GM18520 (cell line): ENCODE data around the gene TMEM200A.

Experiments
- ATAC-seq: cut with Tn5 transposase; IDR thresholded peaks from one replicate; pipeline ENCODE4 v1.9.1; 2021; ENCODE audit not compliant: unreplicated experiment

Gene TMEM200A

DNA sequence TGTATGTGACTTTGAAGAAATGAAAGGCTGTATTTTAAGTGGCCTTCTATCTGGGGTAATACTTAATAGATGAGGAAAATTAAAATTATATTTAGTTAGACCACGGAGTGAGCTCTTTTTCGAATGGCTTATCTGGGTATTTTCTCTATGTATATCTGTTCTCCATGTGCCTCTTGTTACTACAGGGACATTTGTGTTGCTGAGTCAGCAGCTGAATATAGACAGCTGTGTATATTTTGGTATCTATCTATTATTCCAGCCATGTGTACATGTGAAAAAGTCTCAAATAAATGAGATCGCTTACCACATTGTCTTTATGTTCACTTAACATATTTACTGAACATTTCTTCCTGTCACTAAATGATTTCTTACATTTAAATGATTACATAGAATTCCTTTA is 57.2 kb downstream of the TMEM200A start:
- ATAC-seq = no peak

DNA sequence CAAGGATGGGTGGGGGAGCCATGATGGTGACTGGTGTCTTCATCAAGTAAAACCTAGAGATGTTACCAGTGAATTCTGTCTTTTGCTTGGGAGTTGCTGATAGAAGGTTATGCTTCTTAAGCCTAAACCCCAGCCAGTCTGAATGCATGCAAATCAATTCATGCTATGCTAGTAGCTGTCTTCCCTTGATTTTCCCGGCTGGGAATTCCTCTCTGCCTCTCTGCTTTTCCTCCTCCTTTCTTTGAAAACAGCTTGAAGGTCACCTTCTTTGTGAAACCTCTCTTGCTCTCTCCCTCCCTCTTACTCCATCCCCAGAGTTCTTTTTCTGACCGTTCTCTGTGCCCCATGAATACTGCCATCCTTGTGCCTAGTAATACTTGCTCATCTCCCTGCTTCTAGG is 58.9 kb downstream of the TMEM200A start:
- ATAC-seq = no peak

DNA sequence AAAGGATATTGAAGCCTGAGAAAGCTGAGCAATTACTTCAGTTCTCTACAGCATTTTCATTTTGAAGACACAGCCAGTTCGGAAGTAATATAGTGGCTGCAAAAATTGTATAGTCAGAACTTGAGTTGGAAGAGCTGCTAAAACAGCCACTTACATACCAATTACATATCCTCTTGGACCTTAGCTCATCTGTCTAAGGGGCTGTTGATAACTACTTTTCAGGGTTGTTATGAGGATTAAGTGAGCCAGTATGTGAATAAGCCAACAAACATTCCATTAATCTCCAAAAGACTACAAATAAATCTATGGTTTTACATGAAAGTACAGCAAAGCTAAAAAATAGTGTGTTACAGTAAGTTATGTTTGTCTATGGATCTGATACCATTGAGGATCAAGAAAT is 59.7 kb downstream of the TMEM200A start:
- no peak for ATAC-seq

DNA sequence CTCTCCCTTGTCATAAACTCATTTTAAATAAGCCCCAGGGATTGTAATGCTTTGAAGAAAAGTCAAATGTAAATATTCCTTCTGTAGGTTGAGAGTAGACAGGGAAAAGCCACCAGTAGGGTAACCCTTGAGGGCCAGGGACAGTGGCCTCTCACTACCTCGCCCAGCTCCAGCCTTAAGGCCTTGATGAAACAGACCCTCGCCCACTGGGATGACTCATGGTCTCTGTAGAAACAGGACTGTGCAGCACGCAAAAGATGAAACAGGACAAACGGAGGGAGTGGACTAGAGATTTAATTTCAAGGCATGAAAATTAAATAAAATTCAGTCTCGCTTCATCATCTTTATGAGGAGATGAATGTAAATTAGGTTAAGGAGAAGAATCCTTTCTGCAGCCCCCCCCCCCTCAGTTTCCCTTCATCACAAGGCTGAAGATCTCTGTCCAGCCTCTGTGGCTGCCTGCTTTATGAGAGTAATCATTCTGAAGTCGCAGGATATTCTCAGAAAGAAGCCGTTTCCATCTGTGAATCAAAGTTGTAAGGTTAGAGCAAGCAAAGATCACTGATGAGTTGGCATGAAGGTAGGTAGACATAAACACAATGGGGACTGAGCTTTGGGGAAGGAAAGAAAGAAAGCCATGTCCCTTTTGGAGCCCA is 60.4 kb downstream of the TMEM200A start:
- ATAC-seq = no peak

DNA sequence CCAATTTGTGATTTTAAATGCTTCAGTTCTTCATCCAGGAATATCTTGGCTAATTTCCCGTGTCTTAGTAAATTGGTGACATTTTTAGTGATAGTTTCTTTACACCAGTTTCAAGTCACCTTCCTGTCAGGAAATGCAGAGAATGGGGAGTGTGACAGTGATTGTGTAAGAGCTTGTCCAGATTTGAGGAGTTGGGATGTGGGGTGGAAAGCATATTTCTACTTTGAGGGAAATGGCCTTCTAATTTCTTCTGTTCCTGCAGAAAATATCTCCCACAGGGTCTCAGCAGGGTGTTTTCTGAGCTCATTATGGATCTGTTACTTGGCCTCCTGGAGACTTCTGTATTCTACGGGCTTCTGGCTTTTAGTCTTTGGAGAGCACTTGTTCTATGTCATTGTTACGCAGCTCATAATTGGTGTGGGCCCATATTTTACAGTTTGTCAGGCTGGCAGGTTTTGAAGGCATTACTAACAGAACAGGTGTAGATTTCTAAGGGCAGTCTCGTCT is 65.6 kb downstream of the TMEM200A start:
- no peak for ATAC-seq

DNA sequence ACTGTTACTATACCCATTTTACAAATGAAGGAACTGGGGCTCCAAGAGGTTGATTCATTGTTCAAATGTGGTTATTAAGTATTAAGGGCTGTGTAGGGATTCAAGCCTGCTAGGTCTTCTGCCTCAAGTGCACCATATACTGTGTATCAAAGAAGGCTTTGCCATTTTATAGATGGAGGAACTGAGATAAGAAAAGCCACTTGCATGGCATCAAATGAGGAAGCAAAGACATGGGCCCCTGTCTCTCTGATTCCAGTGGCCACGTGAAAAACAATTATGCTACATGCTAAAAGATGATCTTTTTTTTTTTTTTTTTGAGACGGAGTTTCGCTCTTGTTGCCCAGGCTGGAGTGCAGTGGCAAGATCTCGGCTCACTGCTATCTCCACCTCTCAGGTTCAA is 67.0 kb downstream of the TMEM200A start:
- no peak for ATAC-seq

DNA sequence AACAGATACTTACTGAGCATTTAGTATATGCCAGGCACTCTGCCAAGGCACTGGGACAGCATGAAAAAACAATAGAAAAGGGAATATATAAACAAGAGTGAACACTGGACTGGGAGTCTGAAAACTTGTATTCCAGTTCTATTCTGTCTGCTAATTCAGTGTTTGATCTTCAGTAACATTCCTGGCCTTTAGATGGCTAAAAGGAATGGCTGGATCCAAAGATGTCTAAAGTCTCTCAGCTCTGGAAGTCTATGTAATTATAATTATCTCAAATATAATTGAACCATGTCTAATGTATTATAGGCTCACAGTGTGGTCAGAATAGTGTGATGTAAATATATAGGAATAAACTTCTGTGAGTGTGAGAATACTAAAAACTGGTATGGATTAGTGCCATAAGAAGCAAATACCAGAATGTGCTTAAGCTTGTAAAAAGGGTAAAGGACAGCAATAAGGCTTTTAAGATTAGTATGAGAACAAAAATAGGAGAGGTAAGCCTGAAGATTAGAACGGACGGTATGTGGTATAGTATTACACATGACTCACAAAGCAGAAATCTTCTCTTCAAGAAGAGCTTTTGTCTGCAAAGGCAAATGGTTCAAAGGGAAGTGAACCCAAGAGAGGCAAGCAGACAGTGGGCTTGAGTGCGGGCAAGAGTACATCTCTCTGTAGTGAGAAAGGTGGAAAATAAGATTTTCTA is 68.5 kb downstream of the TMEM200A start:
- no peak for ATAC-seq

DNA sequence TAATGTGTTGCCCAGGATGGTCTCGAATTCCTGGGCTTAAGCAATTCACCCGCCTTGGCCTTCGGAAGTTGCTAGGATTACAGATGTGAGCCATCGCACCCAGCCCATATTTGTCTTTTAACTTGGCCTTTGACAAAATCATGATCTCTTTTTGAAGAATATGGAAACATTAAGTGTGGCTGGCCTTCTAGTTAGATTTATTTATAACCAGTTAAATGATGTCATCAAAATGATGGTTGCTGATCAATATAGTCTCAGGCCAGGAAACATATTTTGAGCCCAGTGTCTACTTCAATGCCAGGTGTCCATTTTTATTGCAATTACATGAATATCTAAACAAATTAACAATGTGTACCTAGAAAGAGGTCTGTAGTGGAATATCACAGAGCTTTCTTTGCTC is 69.4 kb downstream of the TMEM200A start:
- ATAC-seq = no peak

DNA sequence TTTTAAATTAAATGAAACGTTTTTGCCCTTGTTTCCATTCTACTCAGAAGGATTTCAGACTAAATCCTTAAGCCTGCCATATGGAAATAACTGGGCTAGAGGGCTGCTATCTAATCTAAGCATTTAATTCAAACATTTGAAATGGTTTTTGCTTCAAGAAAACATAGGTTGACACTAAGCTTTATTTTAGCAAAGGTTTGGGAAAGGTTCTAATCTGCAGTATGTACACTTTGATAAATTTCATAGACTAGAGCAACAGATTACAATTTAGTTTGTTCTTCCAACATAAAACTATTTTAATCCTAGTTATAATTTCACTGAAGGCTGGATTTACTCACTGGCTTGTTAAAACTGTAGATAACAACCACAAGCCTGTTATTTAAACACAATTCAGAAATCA is 72.1 kb downstream of the TMEM200A start:
- no peak for ATAC-seq

DNA sequence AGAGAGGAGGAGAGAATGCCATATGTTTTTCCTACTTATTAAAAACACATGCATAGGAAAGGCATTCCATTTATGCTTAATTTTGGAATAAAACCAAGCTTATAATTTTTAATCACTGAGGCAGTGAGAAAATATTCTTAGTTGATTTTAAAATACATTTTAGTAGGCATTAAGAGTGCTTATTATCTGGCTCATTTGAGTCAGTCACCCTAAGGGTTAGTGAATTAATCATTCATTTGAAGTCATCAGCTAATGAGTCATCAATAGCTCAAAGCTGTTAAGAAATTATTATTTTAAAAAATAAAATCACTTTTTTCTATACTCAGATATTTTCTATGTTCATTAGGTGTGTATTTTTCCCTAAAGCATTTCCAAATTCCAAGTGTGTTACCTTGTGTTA is 81.6 kb downstream of the TMEM200A start:
- ATAC-seq = no peak

DNA sequence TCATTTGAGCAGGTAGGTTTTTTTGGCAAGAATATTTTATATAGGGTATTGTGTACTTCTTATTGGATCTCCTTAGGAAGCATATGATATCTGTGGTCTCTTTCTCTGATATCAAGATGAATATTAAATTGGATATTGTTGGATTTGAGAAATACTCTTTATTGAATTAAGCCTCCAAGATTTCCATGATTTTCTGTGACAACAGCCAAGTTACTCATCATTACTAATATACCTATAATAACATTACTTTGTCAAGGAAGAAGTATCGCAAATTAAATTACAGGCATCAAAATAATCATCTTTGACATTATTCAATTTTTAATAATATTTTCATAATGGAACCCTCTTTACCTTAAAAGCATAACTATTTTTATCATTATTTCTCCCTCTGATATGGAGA is 86.5 kb downstream of the TMEM200A start:
- ATAC-seq = no peak

DNA sequence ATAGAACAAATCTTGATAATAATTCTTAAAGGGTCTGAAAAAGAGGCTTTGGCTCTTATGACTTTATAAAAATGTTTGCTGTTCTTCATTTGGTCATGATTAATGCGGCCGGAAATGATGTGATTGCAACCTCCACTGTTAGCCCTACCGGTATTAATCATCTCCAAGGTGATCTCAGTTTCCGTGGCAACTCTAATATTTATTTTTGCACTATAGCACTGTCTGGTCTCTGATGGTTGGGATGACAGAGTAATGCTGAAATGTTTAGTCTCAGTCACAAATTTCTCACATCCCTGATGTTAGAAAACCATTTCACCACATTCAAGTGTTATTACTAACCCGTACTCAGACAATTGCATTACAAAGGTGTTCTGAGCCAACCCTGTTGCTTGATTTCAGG is 87.4 kb downstream of the TMEM200A start:
- no peak for ATAC-seq

DNA sequence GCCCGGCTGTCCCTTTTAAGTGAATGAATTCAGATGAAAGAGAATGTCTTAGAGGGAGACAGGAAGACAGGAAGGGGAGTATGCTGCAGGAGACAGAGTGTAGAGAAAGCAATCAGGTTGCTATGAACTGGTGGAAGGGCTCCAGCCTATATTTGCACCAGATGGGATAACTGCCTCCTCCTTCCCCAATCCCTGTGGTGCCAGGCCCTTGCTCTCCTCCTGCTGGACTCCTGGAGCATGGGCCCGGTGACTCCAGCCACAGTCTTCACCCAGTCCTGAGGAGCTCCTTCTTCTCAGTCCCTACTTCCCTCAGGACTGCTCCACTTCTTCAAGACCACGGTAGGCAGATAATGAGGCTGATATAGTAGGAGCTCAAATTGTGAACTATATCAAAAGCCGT is 91.8 kb downstream of the TMEM200A start:
- ATAC-seq = no peak

DNA sequence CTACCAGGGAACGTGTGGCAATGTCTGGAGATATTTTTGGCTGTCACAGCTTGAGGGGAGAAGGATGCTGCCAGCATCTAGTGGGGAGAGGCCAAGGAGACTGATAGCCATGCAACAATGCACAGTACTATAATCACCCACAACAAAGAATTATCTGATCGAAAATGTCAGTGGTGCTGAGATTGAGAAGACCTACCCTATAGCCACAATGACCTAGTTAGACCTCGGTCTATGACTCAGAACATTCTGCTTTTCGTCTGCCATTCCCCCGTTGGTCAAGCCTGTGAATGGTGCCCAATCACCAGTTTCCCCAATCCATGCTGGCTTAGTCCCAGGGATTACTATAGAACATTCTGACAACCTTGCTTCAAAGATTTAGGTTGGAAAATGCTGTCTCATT is 93.5 kb downstream of the TMEM200A start:
- no peak for ATAC-seq

DNA sequence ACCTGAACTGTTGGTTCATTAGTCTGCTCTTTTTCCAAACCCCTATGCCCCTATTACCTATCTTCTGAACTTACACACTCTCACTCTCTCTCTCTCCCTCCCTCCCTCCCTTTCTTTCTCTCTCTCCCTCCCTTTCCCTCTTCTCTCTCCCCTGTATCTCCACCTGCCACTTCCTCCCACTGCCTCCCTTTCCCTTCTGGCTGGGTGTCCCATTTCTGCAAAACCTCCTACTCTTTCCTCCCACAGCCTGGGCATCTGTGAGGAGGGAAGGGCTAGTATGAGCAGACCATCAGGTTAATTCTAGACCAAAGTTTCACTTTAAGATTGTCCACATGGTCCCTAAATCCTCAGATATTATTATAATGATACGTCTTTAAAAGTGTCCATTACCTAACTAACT is 95.1 kb downstream of the TMEM200A start:
- ATAC-seq = no peak

DNA sequence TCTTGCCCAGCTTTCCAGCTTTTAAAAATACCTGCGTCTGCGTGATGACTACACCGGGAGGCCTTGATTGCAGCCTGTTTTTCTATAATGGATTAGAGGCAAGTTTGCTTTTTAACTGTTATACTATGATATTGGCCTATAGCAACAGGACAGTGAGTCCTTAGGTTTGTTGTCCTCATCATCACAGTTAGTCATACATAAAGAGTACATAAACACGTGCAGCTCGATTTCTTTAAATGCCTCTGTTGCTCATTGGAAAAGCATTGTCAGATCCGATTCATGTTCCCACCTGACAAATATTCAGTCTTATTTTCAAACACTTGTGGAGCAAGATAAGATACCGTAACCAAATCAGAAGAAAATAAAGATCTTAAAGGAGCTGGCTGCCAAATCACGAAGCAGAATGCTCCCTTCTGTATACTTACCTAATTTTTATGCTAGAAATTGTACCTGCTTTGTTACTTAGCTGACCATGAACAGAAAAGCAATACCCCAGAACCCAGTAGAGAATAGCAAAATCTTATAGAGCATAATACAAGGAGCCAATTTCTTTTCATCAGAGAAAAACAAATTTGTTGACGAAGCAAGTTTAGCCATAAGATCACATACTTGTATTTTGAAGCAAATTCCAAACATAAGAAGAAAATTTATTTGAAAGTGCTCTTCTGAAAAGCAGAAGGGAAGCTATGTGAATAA is 100.4 kb downstream of the TMEM200A start:
- no peak for ATAC-seq

DNA sequence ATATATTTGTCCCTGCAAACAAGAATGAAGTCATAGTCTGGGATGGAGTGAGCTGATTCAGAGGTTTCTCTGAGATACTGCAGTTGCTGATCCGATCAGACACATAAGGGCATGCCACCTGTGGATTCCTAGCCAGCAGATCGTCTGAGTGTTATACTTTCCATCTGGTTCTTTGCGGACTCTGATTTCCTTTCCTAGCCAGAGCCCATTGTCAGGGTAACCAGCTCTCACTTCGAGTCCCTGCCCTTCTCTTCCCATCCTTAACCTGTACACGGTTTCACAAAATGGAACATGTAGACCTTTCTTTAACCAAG is 100.9 kb downstream of the TMEM200A start:
- no peak for ATAC-seq

DNA sequence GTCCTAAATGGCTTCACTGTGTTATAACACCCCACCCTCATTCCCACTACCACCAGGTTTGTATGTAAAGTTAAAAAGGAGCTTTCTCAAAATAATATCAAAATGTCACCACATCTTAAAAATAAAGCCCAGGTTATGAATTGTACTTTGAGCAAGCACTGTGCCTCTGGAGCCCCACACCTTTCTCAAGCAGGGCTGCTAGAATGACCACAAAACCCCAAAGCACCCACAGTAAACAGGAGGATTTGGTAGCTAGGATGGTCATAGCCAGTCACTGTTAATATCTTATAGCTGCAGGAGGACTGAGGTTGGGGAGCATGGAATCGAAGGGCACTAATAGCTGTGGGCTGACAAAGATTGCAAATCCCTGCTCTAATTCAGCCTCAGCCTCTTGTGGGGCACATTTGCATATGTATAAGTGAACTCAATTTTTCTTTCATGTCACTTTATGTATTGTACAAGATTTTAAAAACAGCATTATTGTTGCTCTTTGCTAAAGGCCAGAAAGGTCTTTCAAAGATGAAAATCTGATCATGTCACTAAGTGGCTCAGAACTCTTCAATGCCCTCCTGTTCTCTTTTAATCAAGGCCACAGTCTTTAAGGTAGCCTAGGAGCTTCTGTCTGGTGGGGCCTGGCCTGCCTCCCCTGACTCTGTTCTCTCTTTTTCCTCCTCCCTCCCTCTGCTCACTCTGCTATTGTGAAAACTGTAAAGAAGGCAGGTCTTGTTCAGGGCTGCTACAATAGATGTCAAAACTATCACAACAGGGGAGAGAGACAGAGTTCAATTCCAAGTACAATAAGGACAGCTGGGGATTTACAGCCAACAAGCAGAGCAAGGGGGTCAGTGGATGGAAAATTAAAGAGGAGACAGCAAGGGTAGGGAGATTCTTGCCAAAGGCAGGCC is 101.6 kb downstream of the TMEM200A start:
- no peak for ATAC-seq

DNA sequence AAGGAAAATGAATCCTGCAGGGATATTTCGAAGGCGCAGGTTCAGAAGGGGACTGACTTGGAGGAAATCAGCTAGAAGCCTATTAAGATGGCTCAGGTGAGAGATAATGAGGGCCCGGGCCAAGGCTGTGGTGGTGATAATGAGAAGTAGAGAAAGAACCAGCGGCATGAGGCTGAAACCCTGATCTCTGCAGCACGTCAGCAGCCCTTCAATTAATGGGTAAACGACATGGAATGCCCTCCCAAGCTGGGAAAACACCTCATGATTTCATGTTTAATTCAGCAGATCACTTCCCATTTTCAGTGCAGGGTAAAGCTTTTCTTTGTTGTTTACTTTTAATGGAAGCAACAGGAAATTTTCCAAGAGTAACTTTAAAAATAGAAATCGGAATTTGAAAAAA is 104.9 kb downstream of the TMEM200A start:
- ATAC-seq = no peak

DNA sequence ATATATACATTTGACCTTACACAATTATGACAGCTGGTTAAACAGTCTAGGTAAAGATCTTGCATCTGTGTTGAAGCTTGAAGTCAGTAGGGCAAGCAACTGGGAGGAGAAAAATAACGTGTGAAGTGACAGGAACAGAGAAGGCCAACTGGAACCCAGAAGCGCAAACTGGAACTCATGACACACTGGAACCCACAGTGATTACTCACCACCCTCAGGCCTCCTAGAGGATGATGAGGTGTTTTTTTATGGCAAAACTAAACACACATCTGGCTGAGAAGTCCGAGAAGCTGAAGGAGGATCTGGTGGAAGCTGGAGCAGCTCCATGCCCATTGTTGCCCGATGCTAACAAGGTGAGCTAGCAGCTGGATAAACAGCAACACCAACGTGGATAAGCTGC is 108.1 kb downstream of the TMEM200A start:
- ATAC-seq = no peak

DNA sequence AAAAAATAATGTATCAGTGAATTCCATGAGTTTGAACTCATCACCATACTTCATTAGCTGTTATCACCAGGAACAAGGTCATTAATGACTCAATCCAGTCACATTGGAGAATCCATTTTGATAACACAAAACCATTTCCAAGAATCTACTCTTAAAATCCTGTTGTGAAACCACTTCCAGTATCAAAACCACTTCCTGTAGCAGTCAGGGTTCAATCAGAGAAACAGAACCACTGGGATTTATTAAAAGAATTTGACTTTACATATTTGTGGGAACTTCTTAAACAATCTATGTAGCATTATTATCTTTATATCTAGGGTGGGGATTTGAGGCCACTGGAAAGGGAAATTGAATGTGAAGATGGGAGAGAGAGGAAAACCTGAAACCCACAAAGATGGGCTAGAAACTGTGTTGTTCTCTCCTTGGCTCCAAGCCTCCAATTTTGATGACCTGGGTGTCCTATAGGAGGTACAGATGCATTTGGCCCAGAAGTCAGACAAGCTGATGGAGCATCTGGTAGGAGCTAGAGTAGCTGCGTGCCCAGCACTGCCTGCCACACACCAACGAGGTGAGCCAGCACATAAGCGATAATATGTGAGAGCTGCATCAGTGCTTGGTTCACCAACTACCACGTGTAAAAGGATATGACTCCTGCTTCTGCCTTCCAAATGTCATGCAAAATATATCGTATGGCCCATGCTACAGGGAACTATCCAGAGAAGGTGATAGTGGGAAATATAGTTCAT is 117.0 kb downstream of the TMEM200A start:
- no peak for ATAC-seq
